Pancreas (tissue), 10 donors: ENCODE measurements around the gene LPIN1. TPM values are rescaled to one million over a fixed set of nuclear protein-coding genes. Genes with fewer than 3 reads are reported as not detected.
"Not testable (repeated sequence)": the region's sequence is repeated elsewhere in the genome, so short reads cannot be mapped to it uniquely, and the experiment has no call there.

Source experiments
- ATAC-seq, 4 donors: fragments of 200-7000 bp; cut with Tn5 transposase; one replicate each; pipeline versions ENCODE4 v1.8.0 to v1.9.1; 2020; ENCODE audit warnings: mild to moderate bottlenecking in 4 of 4, moderate library complexity in 4 of 4
- DNase-seq, 6 donors: peaks; one replicate each; pipeline ENCODE4 v3.0.0-alpha.2; 2020
- FAIRE-seq: peaks from 2 replicates; lab custom pipeline; 2012; peaks lifted over from hg19 to GRCh38; lab: Jason Lieb, UNC
- H3K27ac ChIP-seq, 4 donors: fragments of 200-600 bp; sonication (generic); 1 replicate in 3 of 4; 2 replicates in 1 of 4; pipeline versions ENCODE4 v1.5.0 to v1.8.0; 2020
- H3K27me3 ChIP-seq, 4 donors: fragments of 200-600 bp; one replicate each; pipeline ENCODE4 v1.8.0; 2021
- H3K36me3 ChIP-seq, 3 donors: fragments of 200-600 bp; sonication (generic) in 1 of 3; one replicate each; pipeline versions ENCODE4 v1.5.0 to v1.8.0; 2020 to 2021
- H3K4me1 ChIP-seq, 3 donors: fragments of 200-600 bp; one replicate each; pipeline ENCODE4 v1.8.0; 2021
- H3K4me3 ChIP-seq, 4 donors: fragments of 200-600 bp; sonication (generic) in 2 of 4; one replicate each; pipeline versions ENCODE4 v1.5.0 to v1.8.0; 2020 to 2021
- H3K9me3 ChIP-seq, 4 donors: fragments of 200-600 bp; one replicate each; pipeline ENCODE4 v1.8.0; 2021
- WGBS, 2 donors: extraction: QIAGEN DNeasy Blood & Tissue Kit; methylation state at CpG; one replicate each; pipeline ENCODE4 v1.1.7; 2013; 5-methylcytosine and 5-hydroxymethylcytosine counted together
- intact Hi-C, 3 donors: fragments of 100-400 bp; cut with DNase I; formaldehyde crosslinking; loops; one replicate each; pipeline versions ENCODE4 v1.11.1 to v1.14.2; 2022
- polyA plus RNA-seq, 2 donors: library from polyadenylated mRNA; stranded (reverse); fragments of 200-250 nt; gene quantifications; one replicate each; pipeline ENCODE4 v1.2.3, GENCODE V29; 2013
- total RNA-seq, 6 donors: library from RNA; stranded (reverse); fragmentation: NEBNext Ultra II Directional in 4 of 6; extraction: Animal tissue kit (Norgen Biotek cat#: 25700) in 4 of 6; gene quantifications; one replicate each; pipeline versions ENCODE4 v1.2.1 to v1.2.4, GENCODE V29; 2021 to 2023
- TF ChIP-seq, protein P1 (sequence below), 4 donors: fragments of 200-600 bp; sonication (generic) in 3 of 4; IDR thresholded peaks; one replicate each; pipeline versions ENCODE4 v1.5.0 to v1.8.0; 2021; ENCODE audit warnings: antibody characterized with exemption in 4 of 4
- donor health status: healthy with polysubstance abuse.
- donor health status: DM: no; HTN: no; CAD: no; lungs with moderate emphysema.
- donor health status: DM: no; HTN: no; CAD: no.
- donor health status: control.
- donor health status: control.
- donor health status: Bipolar disorder and iron deficiency.
- donor health status: DM: yes; HTN: yes; CAD: no.
- donor health status: DM: no; HTN: no; CAD: no.
- donor health status: DM: no; HTN: no; CAD: no.
- donor health status: DM: yes; HTN: yes; CAD: no.

LPIN1 gene
- total and polyA plus RNA-seq, 8 donors: 7.4 to 16.5 (median 9.9) TPM

DNA sequence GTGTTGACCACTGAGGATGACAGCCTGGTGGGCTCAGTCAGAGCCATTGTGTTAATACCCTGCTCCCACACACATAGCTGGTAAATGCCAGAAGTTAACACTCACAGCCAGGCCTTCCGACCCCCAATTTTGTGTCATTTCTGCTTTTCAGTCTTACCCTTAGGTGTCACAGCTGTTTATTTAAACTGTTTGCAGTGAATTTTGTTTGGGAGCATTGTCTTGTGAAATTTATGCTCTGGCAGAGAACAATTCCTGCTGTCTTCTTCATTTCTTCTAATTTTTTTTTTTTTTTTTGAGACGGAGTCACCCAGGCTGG, 8.2 kb downstream of the LPIN1 start:
- H3K36me3 ChIP-seq: no peaks in the 10 kb centered on the region
- no peak overlapping the region for H3K4me3 ChIP-seq
- WGBS, 2 donors: 80 to 85% methylated on average over 2 of the region's 2 CpGs
- peaks cover 13 to 18% (median 13%) of the 10 kb centered on the region in 3 donors for H3K4me1 ChIP-seq
- intact Hi-C loops: no loop called here
- TF ChIP-seq, protein P1, sequence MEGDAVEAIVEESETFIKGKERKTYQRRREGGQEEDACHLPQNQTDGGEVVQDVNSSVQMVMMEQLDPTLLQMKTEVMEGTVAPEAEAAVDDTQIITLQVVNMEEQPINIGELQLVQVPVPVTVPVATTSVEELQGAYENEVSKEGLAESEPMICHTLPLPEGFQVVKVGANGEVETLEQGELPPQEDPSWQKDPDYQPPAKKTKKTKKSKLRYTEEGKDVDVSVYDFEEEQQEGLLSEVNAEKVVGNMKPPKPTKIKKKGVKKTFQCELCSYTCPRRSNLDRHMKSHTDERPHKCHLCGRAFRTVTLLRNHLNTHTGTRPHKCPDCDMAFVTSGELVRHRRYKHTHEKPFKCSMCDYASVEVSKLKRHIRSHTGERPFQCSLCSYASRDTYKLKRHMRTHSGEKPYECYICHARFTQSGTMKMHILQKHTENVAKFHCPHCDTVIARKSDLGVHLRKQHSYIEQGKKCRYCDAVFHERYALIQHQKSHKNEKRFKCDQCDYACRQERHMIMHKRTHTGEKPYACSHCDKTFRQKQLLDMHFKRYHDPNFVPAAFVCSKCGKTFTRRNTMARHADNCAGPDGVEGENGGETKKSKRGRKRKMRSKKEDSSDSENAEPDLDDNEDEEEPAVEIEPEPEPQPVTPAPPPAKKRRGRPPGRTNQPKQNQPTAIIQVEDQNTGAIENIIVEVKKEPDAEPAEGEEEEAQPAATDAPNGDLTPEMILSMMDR (IDR thresholded peaks at IDR 0.05): no peak
- ATAC-seq (no peak), FAIRE-seq (no peak), DNase-seq (no peak)
- H3K9me3 ChIP-seq: no peaks in the 10 kb centered on the region
- H3K27me3 ChIP-seq: no peaks in the 10 kb centered on the region
- peak overlapping the region in 2 of 4 donors; percentile 82 to 94 for H3K27ac ChIP-seq

DNA sequence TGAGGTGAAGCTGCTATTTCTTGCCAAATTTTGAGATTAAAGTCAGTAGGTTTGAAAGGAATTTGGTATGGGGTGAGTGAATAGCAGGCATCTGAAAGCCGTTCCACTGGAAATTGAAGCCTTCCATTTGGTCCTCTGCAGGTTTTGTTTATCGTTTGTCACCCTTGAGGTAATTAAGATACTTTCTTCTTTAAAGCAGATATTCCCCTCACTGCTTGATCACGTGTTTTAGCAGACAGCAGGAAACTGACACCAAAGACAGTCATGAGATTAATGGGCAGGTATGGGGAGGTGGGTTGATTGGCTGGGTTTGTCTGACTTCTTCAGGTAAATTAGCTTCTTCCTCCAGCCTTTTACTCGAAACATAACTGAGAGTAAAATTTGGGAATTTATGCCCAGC, 10.7 kb downstream of the LPIN1 start:
- no peaks in the 10 kb centered on the region for H3K9me3 ChIP-seq
- WGBS, 2 donors: 72 to 78% methylated on average over 4 of the region's 4 CpGs
- H3K27ac ChIP-seq: no peak overlapping the region
- no peak overlapping the region for H3K4me3 ChIP-seq
- no peaks in the 10 kb centered on the region for H3K36me3 ChIP-seq
- no peaks in the 10 kb centered on the region for H3K27me3 ChIP-seq
- TF ChIP-seq, protein P1 (IDR thresholded peaks at IDR 0.05): no peak
- FAIRE-seq: no peak
- intact Hi-C loops: no loop called here
- DNase-seq: no peak
- ATAC-seq: no peak
- H3K4me1 ChIP-seq: peaks cover 13 to 18% (median 13%) of the 10 kb centered on the region in 3 donors

DNA sequence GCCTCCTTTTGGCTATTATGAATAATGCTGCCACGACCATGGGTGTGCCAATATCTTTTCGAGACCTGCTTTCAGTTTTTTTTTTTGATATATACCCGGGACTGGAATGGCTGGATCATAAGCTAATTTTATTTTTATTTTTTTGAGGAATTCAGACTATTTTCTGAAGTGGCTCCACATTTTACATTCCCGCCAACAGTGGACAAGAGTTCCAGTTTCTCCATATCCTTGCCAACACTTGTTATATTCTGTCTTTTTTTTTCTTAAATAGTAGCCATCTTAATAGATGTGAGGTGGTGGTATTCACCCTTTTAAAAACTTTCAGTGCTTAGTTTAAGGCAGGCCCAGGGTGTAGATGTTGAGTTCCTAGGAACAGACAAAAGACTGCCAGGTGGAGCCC, 11.8 kb downstream of the LPIN1 start:
- Histone ChIP-seq H3K4me1 (peaks cover 7 to 13% (median 10%) of the 10 kb centered on the region in 3 donors), H3K4me3 (no peak overlapping the region), H3K27me3 (no peaks in the 10 kb centered on the region), H3K27ac (no peak overlapping the region), H3K9me3 (no peaks in the 10 kb centered on the region), H3K36me3 (no peaks in the 10 kb centered on the region)
- intact Hi-C loops: no loop called here
- ATAC-seq: no peak
- FAIRE-seq: no peak
- WGBS, 2 donors: 95 to 99% methylated on average over 4 of the region's 4 CpGs
- DNase-seq: no peak
- TF ChIP-seq, protein P1 (IDR thresholded peaks at IDR 0.05): no peak

DNA sequence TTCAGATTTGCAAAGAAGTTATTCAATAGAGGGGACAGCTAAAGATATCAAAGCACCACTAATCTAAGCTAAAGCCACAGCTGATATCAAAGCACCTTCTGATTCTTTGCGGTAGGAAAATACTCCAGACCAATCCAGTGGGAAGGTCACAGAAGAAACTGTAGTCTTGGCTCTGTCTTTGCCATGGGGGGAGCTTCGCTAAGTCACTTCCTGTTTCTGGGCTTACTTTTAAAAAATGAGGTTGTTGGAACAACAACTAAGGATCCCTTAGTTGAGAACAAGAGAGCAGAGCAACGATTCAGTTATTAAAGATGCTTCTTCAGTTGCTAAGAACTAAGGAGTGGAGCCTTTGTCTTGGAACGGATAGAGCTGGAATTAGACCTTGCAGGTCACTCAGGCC, 12.2 kb downstream of the LPIN1 start:
- H3K9me3 ChIP-seq: no peaks in the 10 kb centered on the region
- TF ChIP-seq, protein P1 (IDR thresholded peaks at IDR 0.05): no peak
- H3K36me3 ChIP-seq: no peaks in the 10 kb centered on the region
- no peak for ATAC-seq
- FAIRE-seq: no peak
- peaks cover 3 to 10% (median 5%) of the 10 kb centered on the region in 3 donors for H3K4me1 ChIP-seq
- no peaks in the 10 kb centered on the region for H3K27me3 ChIP-seq
- H3K27ac ChIP-seq: no peak overlapping the region
- H3K4me3 ChIP-seq: no peak overlapping the region
- no peak for DNase-seq
- intact Hi-C loops: no loop called here
- 77 to 83% methylated on average over 4 of the region's 4 CpGs for WGBS, 2 donors

DNA sequence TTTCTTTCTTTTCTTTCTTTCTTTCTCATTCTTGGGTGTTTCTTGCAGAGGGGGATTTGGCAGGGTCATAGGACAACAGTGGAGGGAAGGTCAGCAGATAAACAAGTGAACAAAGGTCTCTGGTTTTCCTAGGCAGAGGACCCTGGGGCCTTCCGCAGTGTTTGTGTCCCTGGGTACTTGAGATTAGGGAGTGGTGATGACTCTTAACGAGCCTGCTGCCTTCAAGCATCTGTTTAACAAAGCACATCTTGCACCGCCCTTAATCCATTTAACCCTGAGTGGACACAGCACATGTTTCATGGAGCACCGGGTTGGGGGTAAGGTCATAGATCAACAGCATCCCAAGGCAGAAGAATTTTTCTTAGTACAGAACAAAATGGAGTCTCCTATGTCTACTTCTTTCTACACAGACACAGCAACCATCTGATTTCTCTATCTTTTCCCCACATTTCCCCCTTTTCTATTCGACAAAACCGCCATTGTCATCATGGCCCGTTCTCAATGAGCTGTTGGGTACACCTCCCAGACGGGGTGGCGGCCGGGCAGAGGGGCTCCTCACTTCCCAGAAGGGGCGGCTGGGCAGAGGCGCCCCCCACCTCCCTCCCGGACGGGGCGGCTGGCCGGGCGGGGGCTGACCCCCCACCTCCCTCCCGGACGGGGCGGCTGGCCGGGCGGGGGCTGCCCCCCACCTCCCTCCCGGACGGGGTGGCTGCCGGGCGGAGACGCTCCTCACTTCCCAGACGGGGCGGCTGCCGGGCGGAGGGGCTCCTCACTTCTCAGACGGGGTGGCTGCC, 12.9 kb downstream of the LPIN1 start:
- H3K4me1 ChIP-seq, H3K27me3 ChIP-seq, ATAC-seq, H3K27ac ChIP-seq, H3K4me3 ChIP-seq, intact Hi-C loops, FAIRE-seq, H3K36me3 ChIP-seq, DNase-seq, H3K9me3 ChIP-seq: not testable (repeated sequence)
- 94% methylated on average over 17 to 27 of the region's 32 CpGs for WGBS, 2 donors
